Activated CD8-positive, alpha-beta memory T cell treated with anti-CD3 and anti-CD28 coated beads, Interleukin-2, amount 50 U/mL, for 48 hours (primary cell): ENCODE data around the gene PHF13.

Source experiments
- DNase-seq: peaks from one replicate; pipeline ENCODE4 v3.0.0-alpha.2; 2020

The PHF13 gene

DNA sequence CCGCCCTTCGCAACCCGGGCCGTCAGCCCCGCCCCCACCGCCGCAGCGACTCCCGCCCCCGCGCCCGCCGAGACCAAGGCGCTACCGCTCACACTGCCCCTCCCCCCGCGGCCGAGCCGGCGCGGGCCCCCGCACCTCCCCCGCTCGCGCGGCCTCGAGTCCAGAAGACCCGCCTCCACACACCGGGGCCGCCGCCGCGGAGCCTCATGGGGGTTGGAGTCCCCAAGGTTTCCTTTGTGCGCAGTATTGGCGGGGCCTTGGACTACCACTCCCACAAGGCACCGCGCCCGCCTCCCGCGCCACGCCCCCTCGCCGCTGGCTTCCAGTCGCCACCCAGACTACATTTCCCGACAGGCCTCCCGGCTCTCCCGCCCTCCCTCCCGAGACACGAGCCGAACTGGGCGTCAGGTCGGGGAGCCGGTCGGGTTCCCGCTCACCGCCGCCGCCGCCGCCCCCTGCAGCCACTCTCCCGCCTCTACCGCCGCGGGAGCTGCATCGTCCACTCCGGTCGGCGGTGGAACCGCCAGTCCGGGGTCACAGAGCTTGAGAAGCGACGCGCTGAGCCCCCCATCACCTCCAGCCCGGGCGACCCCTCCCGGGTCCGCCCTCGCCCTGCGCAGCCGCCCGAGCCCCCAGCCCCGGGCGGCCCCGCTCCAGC is at the start of gene PHF13:
Gene PHF13, plus strand, starts transcription at position 371 of the 658 bp plus-strand sequence. CDS start 336 bp downstream, outside the sequence.
- DNase-seq, result peak; percentile 99

DNA sequence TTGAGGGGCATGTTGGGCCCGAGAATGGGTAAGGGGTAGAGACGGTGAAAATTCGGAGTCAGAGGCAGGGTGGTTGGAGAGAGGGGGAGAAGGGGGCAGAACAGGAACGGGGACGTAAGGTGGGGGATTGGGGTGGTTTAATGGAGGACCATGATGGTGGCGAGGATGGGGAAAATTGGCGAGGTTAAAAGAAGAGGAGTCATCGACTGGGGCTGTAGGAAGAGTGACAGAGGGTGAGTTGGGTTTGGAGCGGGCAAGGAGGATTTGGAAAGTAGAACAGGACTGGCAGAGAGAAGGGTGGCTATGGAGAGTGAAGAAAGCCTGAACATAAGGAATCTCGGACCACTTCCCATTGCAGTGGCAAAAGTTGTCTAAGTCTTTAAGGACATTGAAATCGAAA is 44.5 kb upstream of the PHF13 start:
- DNase-seq, result no peak

DNA sequence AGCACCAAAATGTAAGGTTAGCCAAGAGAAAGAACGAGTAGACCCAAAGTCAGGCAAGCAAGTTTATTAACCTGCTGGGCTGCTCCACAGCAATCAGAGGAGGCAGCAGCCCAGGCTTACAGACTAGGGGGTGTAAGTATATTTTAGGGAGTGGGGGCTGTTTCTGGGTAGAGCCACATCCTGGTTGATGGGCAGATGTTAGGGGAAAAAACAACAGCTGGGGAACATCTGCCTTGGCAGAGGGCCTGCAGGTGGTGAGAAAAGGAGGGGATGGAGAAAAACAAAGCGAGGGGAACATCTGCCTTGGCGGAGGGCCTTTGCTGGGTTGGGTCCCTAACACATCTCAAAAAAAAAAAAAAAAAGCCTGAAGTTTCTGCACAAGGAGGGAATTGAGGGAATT is 43.4 kb upstream of the PHF13 start:
- no peak for DNase-seq

DNA sequence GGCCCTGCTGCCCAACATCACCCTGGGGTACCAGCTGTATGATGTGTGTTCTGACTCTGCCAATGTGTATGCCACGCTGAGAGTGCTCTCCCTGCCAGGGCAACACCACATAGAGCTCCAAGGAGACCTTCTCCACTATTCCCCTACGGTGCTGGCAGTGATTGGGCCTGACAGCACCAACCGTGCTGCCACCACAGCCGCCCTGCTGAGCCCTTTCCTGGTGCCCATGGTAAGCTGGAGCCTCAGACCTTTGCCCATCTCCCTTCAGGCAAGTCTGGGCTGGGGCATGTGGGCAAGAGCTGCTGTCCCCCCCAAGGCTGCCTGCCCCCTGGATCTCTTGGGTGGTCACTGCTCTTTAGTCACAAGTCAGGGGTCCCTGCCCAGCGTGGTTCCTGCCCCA is 42.5 kb upstream of the PHF13 start:
- no peak for DNase-seq

DNA sequence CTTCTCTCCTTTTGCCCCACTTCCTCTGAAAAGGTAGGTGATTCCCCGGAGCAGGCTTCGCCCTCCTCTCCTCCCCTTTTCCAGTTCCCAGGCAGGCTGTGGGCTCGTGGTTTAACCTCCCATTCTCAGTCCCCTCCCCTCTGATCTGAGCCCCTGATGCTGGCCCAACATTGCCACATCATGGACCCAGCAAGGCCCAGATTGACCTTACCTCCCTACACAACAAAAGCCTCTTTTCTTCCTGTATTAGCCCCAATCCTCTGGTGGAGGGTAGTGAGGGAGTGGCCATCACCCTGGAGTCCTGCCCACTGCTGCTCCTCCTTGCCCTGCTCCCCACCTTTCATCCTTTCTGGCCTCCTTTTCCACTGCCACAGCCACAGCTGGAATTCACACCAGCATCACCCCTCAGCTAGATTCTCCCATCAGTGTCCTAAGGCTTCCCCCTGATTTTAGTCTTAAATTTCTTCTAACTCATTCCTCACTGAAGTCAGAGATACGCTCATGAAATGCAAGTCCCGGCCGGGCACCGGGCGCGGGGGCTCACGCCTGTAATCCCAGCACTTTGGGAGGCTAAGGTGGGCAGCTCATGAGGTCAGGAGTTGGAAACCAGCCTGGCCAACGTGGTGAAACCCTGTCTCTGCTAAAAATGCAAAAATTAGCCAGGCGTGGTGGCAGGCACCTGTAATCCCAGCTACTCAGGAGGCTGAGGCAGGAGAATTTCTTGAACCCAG is 40.7 kb upstream of the PHF13 start:
- DNase-seq, result no peak

DNA sequence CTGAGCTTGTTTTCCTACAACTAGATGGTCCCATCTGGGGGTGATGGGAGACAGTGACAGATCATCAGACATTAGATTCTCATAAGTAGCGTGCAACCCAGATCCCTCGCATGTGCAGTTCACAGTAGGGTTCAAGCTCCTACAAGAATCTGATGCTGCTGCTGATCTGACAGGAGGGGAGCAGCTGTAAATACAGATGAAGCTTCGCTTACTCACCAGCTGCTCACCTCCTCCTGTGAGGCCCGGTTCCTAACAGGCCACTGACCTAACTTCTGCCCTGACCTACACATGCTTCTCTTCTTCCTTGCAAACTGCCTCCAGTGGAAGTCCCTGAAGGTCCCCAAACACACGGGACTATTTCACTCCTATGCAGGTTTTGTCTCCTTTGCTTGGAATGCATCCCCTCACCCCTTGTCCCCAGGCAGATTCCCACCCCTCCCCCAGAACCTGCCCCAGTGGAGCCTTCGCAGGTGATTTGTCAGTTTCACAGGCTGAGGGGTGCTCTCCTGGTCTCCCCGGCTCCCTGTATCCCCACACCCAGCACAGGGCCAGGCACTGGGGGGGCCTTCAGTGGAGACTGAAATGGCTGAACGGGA is 39.4 kb upstream of the PHF13 start:
- no peak for DNase-seq

DNA sequence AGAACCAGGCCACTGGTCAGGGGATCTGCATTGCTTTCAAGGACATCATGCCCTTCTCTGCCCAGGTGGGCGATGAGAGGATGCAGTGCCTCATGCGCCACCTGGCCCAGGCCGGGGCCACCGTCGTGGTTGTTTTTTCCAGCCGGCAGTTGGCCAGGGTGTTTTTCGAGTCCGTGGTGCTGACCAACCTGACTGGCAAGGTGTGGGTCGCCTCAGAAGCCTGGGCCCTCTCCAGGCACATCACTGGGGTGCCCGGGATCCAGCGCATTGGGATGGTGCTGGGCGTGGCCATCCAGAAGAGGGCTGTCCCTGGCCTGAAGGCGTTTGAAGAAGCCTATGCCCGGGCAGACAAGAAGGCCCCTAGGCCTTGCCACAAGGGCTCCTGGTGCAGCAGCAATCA is 38.7 kb upstream of the PHF13 start:
- no peak for DNase-seq

DNA sequence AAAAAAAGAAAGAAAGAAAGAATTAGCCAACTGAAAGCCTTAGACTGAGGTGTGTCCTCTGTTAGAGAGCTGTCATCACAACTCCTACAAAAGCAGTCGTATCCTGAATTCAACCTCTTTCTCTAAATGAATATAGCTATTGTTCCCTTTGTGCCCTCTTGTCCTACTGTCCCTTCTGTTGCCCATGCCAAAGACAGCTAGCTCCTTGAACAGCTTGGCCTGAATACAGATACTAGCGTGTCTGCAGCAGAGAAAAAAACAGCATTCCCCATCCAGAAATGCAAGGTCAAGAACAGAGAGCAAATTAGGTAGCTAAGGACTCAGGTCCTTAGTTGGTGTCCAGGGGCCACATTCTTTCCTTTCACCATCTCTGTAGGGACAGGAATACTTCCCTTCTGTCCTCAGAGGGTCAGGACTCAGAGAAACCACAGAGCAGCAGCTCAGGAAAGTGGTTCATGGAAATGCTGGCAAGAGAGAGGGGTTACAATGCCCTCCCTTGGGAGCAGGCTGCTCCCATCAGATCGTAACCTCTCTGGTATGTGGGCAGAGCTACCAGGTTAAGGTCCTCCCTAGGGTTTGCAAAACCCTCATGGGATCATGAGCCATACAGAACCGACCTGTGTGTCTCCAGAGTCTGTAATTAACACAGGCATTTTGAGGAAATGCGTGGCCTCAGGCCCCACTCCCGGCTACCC is 35.6 kb upstream of the PHF13 start:
- DNase-seq, result no peak

DNA sequence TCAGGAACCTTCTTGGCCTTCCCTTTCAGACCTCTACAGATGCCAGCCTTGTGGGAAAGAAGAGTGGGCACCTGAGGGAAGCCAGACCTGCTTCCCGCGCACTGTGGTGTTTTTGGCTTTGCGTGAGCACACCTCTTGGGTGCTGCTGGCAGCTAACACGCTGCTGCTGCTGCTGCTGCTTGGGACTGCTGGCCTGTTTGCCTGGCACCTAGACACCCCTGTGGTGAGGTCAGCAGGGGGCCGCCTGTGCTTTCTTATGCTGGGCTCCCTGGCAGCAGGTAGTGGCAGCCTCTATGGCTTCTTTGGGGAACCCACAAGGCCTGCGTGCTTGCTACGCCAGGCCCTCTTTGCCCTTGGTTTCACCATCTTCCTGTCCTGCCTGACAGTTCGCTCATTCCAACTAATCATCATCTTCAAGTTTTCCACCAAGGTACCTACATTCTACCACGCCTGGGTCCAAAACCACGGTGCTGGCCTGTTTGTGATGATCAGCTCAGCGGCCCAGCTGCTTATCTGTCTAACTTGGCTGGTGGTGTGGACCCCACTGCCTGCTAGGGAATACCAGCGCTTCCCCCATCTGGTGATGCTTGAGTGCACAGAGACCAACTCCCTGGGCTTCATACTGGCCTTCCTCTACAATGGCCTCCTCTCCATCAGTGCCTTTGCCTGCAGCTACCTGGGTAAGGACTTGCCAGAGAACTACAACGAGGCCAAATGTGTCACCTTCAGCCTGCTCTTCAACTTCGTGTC is 34.7 kb upstream of the PHF13 start:
- DNase-seq, result no peak

DNA sequence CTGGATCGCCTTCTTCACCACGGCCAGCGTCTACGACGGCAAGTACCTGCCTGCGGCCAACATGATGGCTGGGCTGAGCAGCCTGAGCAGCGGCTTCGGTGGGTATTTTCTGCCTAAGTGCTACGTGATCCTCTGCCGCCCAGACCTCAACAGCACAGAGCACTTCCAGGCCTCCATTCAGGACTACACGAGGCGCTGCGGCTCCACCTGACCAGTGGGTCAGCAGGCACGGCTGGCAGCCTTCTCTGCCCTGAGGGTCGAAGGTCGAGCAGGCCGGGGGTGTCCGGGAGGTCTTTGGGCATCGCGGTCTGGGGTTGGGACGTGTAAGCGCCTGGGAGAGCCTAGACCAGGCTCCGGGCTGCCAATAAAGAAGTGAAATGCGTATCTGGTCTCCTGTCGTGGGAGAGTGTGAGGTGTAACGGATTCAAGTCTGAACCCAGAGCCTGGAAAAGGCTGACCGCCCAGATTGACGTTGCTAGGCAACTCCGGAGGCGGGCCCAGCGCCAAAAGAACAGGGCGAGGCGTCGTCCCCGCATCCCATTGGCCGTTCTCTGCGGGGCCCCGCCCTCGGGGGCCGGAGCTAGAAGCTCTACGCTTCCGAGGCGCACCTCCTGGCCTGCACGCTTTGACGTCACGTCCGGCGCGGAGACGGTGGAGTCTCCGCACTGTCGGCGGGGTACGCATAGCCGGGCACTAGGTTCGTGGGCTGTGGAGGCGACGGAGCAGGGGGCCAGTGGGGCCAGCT is 34.0 kb upstream of the PHF13 start, which contains the start of gene ZBTB48:
Gene ZBTB48, plus strand, starts transcription at position 621 of the 745 bp plus-strand sequence. CDS start 616 bp downstream, outside the sequence.
- DNase-seq, result peak; percentile 98

DNA sequence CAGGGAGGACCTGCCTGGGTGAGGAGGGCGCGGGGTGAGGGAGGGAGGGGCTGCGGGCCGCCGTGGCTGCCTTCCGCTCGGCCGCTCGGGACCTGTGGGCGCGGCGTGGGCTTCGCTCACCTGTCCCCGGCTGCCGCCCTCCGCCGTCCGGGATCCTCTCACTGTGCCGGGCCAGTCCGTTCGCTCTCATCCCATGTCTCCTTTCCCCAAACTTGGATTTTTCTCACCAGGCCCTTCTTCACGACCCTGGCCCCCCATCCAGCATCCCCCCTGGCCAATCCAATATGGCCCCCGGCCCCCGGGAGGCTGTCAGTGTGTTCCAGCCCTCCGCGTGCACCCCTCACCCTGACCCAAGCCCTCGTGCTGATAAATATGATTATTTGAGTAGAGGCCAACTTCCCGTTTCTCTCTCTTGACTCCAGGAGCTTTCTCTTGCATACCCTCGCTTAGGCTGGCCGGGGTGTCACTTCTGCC is 33.4 kb upstream of the PHF13 start:
- no peak for DNase-seq

DNA sequence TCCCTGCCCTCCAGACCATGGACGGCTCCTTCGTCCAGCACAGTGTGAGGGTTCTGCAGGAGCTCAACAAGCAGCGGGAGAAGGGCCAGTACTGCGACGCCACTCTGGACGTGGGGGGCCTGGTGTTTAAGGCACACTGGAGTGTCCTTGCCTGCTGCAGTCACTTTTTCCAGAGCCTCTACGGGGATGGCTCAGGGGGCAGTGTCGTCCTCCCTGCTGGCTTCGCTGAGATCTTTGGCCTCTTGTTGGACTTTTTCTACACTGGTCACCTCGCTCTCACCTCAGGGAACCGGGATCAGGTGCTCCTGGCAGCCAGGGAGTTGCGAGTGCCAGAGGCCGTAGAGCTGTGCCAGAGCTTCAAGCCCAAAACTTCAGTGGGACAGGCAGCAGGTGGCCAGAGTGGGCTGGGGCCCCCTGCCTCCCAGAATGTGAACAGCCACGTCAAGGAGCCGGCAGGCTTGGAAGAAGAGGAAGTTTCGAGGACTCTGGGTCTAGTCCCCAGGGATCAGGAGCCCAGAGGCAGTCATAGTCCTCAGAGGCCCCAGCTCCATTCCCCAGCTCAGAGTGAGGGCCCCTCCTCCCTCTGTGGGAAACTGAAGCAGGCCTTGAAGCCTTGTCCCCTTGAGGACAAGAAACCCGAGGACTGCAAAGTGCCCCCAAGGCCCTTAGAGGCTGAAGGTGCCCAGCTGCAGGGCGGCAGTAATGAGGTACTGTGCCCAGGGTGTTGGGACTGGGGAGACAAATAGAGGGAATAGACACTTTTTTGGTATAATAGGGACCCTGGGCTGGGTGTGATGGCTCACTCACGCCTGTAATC is 32.7 kb upstream of the PHF13 start:
- DNase-seq, result no peak

DNA sequence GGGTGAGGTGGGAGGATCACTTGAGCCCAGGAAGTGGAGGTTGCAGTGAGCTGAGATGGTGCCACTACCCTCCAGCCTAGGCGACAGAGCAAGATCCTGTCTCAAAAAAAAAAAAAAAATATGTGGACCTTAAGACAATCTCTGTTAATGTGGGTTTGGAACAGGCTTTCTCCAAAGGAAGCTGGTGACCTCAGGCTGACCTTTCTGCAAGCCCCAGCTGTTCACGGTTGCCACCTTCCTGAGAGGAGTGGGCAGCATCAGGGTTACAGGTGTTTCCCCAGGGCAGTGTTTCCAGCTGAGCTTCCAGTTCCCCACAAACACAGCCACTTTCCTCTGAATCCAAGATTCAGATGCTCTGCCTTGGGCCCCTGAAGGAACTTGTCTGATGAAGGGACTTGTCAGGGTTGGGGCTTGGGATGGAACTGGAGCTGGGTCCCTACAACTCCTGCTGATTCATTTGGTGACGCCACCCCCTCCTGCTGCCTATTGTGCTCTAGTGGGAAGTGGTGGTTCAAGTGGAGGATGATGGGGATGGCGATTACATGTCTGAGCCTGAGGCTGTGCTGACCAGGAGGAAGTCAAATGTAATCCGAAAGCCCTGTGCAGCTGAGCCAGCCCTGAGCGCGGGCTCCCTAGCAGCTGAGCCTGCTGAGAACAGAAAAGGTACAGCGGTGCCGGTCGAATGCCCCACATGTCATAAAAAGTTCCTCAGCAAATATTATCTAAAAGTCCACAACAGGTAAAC is 31.8 kb upstream of the PHF13 start:
- no peak for DNase-seq

DNA sequence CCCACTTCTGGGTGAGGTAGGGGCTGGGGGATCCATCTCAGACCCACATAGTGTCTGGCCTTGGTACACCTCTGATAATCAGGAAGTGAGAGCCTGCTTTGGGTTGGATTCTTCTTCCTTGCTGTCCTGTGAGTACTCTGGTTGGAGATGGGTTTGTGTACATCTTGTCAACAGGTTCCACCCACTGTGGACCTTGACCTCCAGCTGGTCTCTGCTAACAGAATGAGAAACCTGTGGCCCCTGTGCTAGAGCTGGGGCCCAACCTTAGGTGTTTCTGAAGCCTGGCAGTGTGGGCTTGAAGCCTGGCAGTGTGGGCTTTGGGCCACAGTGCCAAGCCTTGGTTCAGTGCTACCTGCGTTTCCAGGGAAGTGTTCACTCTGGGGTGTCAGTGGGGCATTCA is 31.2 kb upstream of the PHF13 start:
- no peak for DNase-seq

DNA sequence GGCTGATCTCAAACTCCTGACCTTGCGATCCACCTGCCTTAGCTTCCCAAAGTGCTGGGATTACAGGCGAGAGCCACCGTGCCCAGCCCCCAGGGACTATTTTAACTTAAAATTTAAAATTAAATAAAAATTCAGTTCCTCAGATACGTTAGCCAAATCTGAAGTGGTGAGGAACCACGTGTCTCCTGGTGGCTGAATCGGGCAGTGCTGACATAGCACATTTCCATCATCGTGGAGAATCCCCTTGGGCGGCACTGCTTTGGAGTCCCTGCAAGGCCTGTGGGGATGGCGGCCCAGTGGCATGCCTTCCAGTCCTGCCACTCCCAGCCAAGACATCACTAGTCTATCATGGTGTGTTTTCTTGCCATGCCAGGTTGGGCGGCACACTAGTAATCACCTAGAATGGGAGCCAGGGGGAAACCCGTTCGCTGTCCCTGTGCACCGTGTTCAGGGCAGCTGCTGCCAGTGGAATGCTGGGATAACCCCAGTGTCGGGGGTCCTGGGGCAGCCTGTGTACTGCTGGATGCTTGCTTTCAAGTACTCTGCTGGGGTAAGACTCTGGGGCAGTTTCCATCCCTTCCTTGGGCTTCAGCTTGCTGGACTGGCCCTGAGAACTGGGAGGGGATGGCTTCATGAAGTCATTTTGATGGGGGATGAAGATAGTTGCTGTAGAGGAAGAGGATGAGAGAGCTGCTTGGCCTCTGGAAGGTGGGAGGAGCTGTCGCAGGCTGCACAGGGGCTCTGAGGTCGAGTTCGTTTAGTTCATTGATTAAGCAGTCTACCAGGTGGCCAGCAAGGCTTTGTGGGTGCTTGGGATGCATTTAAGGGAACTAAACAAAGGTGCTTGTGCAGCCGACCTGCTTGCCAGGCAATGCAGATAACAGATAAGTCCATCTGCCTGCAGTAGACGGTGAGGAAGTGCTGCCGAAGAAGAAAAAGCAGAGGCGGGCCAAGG is 29.1 kb upstream of the PHF13 start:
- DNase-seq, result no peak

DNA sequence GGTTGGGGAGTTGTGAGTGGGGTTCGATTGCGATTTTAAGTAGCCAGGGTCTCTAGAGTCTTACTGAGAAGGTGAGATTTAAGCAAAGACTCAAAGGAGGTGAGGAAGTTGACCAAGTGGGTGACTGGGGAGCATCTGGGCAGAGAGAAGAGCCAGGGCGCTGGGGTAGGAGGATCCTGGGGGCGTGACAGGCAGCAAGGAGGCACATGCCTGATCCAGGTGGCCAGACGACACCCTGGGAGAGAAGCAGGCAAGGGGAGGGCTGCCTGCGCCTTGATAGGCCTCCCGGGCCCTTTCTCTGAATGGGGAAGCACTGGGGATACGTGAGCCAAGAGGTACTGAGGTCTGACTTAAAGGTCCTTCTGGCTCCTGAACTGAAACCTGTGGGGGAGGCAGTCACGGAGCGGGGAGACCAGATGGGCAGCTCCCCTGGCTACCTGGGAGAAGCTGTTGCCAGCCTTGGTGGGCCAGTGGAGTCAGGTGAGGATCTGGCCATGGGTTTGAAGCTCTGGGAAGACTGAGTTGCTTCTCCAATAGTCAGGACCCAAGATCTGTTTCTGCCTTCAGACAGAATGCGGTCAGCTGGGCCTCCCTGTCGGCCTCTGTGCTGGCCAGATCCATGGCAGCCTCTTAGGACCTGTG is 28.3 kb upstream of the PHF13 start:
- DNase-seq, result no peak

DNA sequence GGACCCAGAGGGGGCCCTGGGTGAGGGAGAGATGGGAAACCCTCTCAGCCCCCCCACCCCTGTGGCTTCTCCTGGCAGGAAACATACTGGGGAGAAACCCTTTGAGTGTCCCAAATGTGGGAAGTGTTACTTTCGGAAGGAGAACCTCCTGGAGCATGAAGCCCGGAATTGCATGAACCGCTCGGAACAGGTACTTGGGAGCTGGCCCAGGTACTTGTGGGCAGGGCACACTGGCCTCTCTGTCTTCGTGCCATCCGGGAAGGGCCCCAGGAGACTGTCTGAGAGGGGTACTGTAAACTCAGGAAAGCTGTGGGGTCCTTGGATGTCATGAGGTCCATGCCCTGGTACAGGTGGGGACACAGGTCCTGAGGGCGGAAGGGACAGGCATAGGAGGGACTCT is 27.7 kb upstream of the PHF13 start:
- DNase-seq, result no peak

DNA sequence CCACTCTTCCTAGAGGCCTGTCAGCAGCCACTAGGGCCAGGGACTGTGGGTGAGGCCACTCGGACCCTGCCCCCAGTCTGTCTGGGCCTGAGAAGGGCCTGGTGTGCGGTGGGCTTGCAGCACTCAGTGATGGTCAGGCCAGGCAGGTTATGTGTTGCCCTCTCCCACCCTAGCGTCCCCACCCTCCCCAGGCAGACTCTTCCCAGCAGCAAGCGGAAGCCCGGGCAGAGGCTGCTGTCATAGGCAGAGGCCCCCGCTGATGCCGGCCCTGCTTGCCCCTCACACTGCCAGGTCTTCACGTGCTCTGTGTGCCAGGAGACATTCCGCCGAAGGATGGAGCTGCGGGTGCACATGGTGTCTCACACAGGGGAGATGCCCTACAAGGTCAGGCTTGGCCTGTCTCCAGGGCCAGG is 27.1 kb upstream of the PHF13 start:
- DNase-seq, result no peak
